HG03045 (cell line): ENCODE results near the gene ZNF831.

Source experiments
- ATAC-seq: cut with Tn5 transposase; IDR thresholded peaks from one replicate; pipeline ENCODE4 v1.9.1; 2021; ENCODE audit warnings: mild to moderate bottlenecking, moderate library complexity; ENCODE audit not compliant: unreplicated experiment

Gene ZNF831

GRCh38 chr20:59242714-59243626, 79.3 kb downstream of the ZNF831 start:
- ATAC-seq = no peak

- ATAC-seq = no peak
These were observed 83.2 kb downstream of the ZNF831 start for GRCh38 chr20:59246691-59247400.

DNA sequence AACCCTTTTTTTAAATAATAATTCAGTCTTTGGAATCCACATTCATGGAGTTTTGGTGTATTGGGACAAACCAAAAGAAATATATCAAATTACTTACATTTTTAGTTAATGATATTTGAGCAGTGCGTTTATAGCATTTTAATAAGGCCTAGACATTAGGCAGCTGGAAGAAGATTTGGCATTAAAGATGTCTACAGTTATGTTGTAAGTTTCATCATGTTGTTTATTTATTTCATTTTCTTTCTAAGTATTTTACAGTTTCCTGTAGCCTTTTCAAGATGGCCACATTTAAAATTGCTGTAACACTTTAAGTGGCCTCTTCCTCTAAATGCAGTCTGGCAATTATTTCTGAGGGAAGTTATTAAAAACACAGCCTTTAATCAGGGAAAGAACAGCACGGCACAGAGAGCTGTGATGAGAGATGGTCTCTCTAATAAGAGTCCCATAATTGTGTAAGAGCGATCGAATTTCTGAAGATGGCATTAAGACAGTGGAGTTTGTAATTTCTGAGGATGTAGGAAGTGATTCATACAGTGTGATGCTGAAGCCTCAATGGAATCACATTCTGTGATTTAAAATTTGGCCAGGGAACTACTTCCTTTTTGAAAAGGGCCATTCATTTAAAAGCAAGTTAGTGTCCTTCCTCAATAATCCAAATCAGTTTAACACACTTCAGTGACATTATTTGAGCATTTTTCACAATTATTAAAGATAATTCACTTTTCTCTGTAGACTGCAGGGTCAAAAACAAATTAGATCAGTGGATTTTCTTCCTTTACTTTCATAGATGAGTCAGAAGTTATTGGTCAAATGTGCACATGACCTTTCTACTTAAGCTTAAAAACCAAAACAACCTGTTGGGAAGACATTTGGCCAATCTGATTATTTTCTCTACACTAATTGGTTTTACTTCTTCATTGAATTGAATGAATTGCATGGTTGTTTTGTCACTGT, 84.4 kb downstream of the ZNF831 start:
- no peak for ATAC-seq

GRCh38 chr20:59250293-59250692, 86.7 kb downstream of the ZNF831 start:
- no peak for ATAC-seq

DNA sequence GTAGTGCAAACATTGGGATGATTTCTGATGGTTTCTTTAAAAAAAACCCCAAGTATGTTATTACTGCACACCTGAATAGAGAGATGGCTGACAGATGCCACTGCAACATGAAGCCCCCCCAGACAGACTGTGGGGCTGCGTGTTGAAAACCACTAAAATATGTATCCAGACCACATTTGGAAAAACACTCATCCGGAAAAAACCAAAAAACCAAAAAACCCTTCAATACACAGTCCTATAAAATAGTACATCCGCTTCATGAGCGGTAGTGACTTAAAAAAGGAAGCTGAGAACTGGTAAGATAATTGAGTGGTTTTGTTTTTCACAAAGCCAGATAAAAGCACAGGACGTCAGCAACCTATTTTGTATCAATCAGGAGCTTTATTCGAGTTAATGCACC, 89.7 kb downstream of the ZNF831 start:
- ATAC-seq = no peak

DNA sequence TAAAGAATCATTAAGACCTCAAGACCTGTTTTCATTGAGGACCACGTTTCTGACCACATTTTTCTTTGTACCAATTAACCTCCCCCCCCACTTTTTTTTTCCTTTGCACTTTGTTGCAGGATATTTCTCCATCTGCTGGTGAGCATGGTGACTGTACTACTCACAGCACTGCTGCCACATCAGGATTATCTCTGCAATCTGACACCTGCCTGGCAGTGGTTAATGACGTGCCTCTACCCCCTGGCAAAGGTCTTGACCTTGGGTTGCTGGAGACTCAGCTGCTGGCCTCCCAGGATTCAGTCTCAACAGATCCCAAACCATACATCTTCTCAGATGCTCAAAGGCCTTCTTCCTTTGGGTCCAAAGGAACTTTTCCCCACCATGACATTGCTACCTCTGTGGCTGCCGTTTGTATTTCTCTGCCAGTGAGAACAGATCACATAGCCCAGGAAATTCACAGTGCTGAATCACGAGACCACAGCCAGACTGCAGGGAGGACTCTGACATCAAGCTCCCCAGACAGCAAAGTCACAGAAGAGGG, 90.2 kb downstream of the ZNF831 start:
- ATAC-seq = no peak

- no peak for ATAC-seq
These were observed 91.6 kb downstream of the ZNF831 start for GRCh38 chr20:59255256-59255655.

DNA sequence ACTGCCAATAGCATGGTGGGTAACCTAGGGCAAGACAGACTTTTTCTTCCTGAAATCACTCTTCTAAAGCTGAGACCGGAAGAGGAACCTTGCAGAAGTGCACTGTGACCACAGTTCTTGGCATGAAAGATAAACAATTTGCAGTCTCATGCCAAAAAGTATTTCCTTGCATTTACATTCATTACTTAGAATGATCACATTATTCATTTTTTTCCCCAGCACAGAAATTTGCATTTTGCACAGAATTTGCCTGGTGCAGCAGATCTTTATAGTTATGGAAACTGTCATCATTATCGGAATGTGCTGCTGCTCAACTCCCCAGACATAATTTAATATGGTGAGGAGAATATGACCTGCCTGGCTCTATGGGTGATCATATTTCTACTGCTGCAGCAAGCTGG, 94.6 kb downstream of the ZNF831 start:
- no peak for ATAC-seq

- ATAC-seq = no peak
These were observed 96.3 kb downstream of the ZNF831 start for GRCh38 chr20:59259946-59260345.

DNA sequence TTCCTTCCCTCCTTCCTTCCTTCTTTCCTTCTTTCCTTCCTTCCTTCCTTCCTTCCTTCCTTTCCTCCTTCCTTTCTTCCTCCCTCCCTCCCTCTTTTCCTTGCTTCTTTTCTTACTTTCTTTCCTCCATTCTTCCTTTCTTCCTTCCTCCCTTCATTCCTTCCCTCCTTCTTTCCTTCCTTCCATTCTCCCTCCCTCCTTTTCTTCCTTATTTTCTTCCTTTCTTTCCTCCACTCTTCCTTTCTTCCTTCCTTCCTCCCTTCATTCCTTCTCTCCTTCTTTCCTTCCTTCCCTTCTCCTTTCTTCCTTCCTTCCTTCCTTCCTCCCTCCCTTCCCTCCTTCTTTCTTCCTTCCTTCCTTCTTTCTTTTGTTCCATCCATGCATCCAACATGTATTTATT, 101.7 kb downstream of the ZNF831 start:
- no peak for ATAC-seq

- no peak for ATAC-seq
These were observed 105.2 kb downstream of the ZNF831 start for GRCh38 chr20:59268870-59269269.

DNA sequence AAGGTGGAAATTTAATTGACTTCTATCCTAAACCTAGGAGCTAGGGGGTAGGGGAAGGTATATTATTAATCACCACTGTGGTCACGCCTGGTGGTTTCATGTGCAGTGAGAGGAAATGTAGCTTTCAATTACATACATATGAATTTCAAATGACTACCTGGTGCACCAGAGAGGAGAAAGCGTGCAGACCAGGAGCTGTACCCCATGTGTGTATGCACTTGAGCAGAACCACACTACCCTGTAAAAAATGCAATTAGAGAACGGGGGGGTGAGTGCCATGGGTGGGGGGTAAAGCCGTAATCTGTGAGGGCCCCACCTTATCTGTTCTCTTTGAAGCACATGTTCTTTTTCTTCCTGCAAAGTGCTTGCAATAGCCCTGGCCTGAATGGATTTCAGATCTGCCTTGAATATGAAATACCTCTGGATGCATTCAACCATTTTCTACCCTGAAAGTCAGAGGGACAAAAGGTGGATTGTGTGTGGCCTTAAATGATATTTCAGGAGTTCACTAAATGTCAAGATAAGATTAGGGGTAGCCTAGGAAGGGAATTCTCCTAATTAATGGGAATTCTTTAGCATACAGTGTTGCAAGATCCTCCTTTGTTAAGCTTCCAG, 105.9 kb downstream of the ZNF831 start:
- ATAC-seq = no peak

DNA sequence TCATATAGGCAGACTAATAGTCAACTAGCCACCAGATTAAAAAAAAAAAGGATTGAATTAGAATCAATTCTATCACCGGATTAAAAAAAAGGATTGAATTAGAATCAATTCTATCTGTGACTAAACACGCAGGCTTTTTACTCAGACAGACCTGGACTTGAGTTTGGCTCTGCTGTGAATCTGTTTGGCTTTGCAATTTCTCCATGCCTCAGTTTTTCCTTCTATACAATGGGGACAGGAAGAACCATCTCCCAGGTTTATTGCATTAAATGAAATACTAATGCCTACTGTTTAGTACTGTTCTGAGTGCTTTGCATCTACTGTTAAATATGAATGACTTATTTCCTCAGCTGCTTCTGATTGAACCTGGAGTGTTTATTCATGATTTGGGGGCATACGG, 106.8 kb downstream of the ZNF831 start:
- no peak for ATAC-seq

- no peak for ATAC-seq
These were observed 110.2 kb downstream of the ZNF831 start for GRCh38 chr20:59273739-59274357.

DNA sequence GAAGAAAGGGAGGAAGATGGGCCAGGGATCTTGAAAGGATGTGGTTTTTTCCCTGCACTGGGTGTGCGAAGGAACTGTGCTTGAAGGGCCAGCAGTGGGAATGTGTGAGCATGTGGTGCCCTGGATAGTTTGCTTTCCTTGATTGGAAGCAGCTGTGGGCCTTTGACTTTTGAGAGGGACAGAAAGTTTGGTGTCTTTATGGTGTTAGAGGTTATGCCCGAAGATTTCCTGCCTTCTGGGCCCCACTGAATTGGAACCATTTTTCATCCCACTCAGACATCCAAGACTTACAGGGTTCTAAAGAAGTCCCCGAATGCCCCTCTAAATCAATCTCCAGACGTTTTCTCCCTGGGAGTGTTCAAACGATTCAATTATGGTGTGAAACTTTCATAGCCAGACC, 113.3 kb downstream of the ZNF831 start:
- ATAC-seq = no peak

DNA sequence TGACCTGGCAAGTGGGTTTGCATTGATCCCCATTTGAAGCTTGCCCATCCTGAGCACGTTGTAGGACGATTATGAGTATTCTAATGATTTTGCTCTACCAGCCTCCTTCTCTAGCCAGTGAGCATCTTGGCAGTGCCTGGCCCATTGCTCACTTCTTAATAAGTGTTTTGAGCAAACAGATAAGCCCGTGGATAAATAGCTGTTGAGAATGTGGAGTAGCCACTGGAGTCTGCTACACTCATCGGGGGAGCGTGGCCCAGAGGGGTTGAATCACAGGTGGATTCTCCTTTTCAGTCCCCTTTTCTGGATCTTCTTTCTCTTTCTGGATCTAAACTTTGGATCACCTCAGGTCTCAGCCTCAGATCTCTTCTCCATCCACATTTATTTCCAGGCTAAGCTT, 120.8 kb downstream of the ZNF831 start:
- no peak for ATAC-seq

- ATAC-seq = no peak
These were observed 126.4 kb downstream of the ZNF831 start for GRCh38 chr20:59289994-59290393.

DNA sequence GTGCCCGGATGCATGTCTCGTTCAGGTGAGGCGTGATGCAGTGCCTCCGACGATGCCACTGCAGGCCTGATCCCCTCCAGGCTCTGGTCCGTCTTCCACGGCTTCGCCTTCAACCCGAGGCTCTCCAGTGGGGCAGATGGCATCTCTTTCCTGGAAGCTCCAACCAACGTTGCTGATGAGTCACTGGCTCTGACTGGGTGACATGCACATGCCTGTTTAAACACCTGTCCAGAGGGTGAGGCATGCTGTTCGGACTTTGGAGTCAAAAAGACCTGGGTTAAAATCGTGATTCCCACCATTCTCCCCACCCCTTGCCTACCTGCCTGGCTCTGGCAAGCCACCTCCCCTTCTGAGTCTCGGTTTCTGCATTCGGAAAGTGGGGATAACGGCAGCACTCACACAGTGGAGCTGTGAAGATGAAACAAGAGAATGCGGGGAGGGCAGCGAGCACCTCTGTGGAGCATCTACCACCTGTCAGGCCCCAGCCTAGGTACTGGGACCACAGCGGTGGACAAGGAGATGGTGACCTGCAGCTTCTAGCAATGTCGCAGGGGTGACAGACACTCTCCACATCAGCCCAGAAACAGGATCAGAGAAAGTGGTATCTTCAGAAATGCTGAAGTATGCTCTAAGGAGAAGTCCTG, 128.2 kb downstream of the ZNF831 start:
- ATAC-seq = no peak

DNA sequence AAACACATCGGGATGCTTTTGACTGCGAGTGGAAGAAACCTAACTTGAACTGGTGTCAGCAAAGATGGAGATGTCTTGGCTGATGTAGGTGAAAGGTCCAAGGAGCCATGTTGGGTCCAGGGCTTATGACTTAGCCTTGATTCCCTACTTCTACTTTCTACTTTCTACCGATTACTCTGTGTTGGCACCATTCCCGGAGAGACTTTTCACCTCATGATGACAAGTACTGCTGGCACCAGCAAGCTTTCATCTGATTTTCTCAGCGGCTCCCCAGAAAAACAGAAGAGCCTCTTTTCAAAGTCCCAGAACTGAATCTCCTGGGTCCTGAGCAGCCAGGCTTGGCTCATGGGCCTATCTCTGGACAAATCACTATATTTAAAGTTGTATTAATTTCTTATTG, 131.9 kb downstream of the ZNF831 start:
- no peak for ATAC-seq
